Mammary epithelial cell (primary cell): Measurements from ENCODE around the gene GRAMD1A.

Experiments
- EZH2 ChIP-seq: IDR thresholded peaks from 2 replicates; pipeline ENCODE4 v1.6.1; 2012; ENCODE audit warnings: low read length, inconsistent platforms, borderline replicate concordance
- TF ChIP-seq, protein P1 (sequence below), 2 donors: IDR thresholded peaks in 1 of 2; conservative IDR thresholded peaks in 1 of 2; 2 replicates each; pipeline ENCODE4 v1.5.1; 2011 to 2012; ENCODE audit warnings: inconsistent platforms in 2 of 2, low read length in 2 of 2, mild to moderate bottlenecking in 2 of 2, control low read depth in 1 of 2, low read depth in 1 of 2; ENCODE audit not compliant: insufficient read depth in 1 of 2; ENCODE audit errors: extremely low read depth in 1 of 2

DNA sequence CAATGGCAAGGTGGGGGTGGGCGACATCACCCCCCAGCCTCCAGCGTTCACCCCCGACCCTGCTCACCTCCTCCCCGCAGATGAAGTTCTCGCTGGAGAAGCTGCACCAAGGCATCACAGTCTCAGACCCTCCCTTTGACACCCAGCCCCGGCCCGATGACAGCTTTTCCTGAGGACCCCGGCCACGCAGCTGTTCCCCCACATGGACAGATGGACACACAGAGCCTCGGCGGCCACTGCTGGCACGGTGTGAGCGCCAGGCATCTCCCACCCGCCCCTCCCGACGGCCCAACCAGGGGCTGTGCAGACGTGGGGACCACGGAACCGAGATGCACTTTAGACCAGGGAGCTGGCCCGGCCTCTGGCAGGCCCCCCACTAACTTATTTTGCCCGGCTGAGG is 25.8 kb downstream of the GRAMD1A start:
- TF ChIP-seq EZH2, result no peak
- TF ChIP-seq, protein P1, sequence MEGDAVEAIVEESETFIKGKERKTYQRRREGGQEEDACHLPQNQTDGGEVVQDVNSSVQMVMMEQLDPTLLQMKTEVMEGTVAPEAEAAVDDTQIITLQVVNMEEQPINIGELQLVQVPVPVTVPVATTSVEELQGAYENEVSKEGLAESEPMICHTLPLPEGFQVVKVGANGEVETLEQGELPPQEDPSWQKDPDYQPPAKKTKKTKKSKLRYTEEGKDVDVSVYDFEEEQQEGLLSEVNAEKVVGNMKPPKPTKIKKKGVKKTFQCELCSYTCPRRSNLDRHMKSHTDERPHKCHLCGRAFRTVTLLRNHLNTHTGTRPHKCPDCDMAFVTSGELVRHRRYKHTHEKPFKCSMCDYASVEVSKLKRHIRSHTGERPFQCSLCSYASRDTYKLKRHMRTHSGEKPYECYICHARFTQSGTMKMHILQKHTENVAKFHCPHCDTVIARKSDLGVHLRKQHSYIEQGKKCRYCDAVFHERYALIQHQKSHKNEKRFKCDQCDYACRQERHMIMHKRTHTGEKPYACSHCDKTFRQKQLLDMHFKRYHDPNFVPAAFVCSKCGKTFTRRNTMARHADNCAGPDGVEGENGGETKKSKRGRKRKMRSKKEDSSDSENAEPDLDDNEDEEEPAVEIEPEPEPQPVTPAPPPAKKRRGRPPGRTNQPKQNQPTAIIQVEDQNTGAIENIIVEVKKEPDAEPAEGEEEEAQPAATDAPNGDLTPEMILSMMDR (conservative IDR thresholded peaks at IDR 0.05 in 1 of 2, IDR thresholded peaks at IDR 0.05 in 1 of 2; ENCODE audit: extremely low read depth in 1 of 2, insufficient read depth in 1 of 2, low read depth in 1 of 2, low read length in 2 of 2), result no peak
